Erythroblast (primary cell): ENCODE measurements around the gene HAPLN1.

Experiments
- GATA1 ChIP-seq: IDR thresholded peaks from 2 replicates; pipeline ENCODE4 v1.6.1; 2011; ENCODE audit warnings: low read depth, mild to moderate bottlenecking, control low read depth, low read length, moderate library complexity
- POLR2A ChIP-seq: IDR thresholded peaks from 2 replicates; pipeline ENCODE4 v1.6.1; 2011; ENCODE audit warnings: mild to moderate bottlenecking, low read length

GRCh38 chr5:83767409-83767992, 46.8 kb upstream of the HAPLN1 start:
- no peak for TF ChIP-seq POLR2A
- no peak for TF ChIP-seq GATA1
